GM12878 (cell line): Measurements from ENCODE around the gene SDHAF1. TPM values are rescaled to one million over a fixed set of nuclear protein-coding genes. Genes with fewer than 3 reads are reported as not detected.

Source experiments
- BACH1 ChIP-seq: fragments of 450-650 bp; IDR thresholded peaks from 2 replicates; pipeline ENCODE4 v1.6.1; 2017; ENCODE audit warnings: mild to moderate bottlenecking, borderline replicate concordance
- EGR1 ChIP-seq, 2 experiments: IDR thresholded peaks; 1 replicate in 1 of 2; 2 replicates in 1 of 2; pipeline ENCODE4 v1.6.1; 2011 to 2012; ENCODE audit warnings: low read depth in 2 of 2, low read length in 2 of 2, borderline replicate concordance in 1 of 2, mild to moderate bottlenecking in 1 of 2, moderate library complexity in 1 of 2
- HDGF ChIP-seq: fragments of 450-650 bp; IDR thresholded peaks from 2 replicates; pipeline ENCODE4 v1.6.1; 2016; ENCODE audit warnings: antibody characterized with exemption
- IKZF1 ChIP-seq: fragments of 450-650 bp; conservative IDR thresholded peaks from 2 replicates; pipeline ENCODE4 v1.6.1; 2017; ENCODE audit warnings: antibody characterized with exemption, mild to moderate bottlenecking
- KLF5 ChIP-seq: fragments of 450-650 bp; IDR thresholded peaks from 2 replicates; pipeline ENCODE4 v1.6.1; 2014; ENCODE audit warnings: mild to moderate bottlenecking; ENCODE audit not compliant: partially characterized antibody
- MEF2B ChIP-seq: fragments of 450-650 bp; IDR thresholded peaks from 2 replicates; pipeline ENCODE4 v1.6.1; 2018; ENCODE audit warnings: mild to moderate bottlenecking, moderate library complexity; ENCODE audit not compliant: partially characterized antibody, poor library complexity, severe bottlenecking
- NR2F1 ChIP-seq: fragments of 450-650 bp; conservative IDR thresholded peaks from 2 replicates; pipeline ENCODE4 v1.6.1; 2017; ENCODE audit warnings: mild to moderate bottlenecking
- NRF1 ChIP-seq: conservative IDR thresholded peaks from 2 replicates; pipeline ENCODE4 v1.6.1; 2011; ENCODE audit warnings: mild to moderate bottlenecking, low read depth, low read length, improper control_type of control experiment
- PAX8 ChIP-seq: fragments of 450-650 bp; IDR thresholded peaks from 2 replicates; pipeline ENCODE4 v1.6.1; 2017; ENCODE audit warnings: mild to moderate bottlenecking, moderate library complexity
- POLR2A ChIP-seq: IDR thresholded peaks from 2 replicates; pipeline ENCODE4 v1.6.1; 2011; ENCODE audit warnings: low read depth, mild to moderate bottlenecking, low read length
- POLR2AphosphoS5 ChIP-seq: IDR thresholded peaks from 2 replicates; pipeline ENCODE4 v1.6.1; 2011; ENCODE audit warnings: mild to moderate bottlenecking, low read length, inconsistent platforms
- POU2F2 ChIP-seq: IDR thresholded peaks from 3 replicates; pipeline ENCODE4 v1.6.1; 2011; ENCODE audit warnings: low read depth, mild to moderate bottlenecking, low read length, borderline replicate concordance
- RBBP5 ChIP-seq: fragments of 200-600 bp; sonication (generic); conservative IDR thresholded peaks from 2 replicates; pipeline ENCODE4 v1.6.1; 2016
- SMAD1 ChIP-seq: fragments of 450-650 bp; IDR thresholded peaks from 2 replicates; pipeline ENCODE4 v1.6.1; 2018; ENCODE audit warnings: mild to moderate bottlenecking, low read depth; ENCODE audit not compliant: partially characterized antibody
- SP1 ChIP-seq: IDR thresholded peaks from one replicate; pipeline ENCODE4 v1.6.1; 2011; ENCODE audit warnings: low read depth, low read length
- SPI1 ChIP-seq: IDR thresholded peaks from 2 replicates; pipeline ENCODE4 v1.6.1; 2011; ENCODE audit warnings: low read depth, mild to moderate bottlenecking, low read length, moderate library complexity, borderline replicate concordance; ENCODE audit not compliant: insufficient read depth
- SREBF2 ChIP-seq: IDR thresholded peaks from 2 replicates; pipeline ENCODE4 v1.6.1; 2012; ENCODE audit warnings: mild to moderate bottlenecking, low read length
- TAF1 ChIP-seq: IDR thresholded peaks from 2 replicates; pipeline ENCODE4 v1.6.1; 2011; ENCODE audit warnings: mild to moderate bottlenecking, low read depth, low read length, borderline replicate concordance
- TCF3 ChIP-seq: IDR thresholded peaks from 2 replicates; pipeline ENCODE4 v1.6.1; 2012; ENCODE audit warnings: low read depth, mild to moderate bottlenecking, low read length, borderline replicate concordance; ENCODE audit not compliant: insufficient read depth
- polyA plus RNA-seq, 11 experiments: library from polyadenylated mRNA; depleted of rRNA in 4 of 11; unstranded in 6 of 11; stranded (reverse) in 5 of 11; fragments of >200 nt; fragmentation: Nextera tagmentation in 4 of 11; fragmentation: Illumina TruSeq in 1 of 11; extraction: Ambion mirVana in 4 of 11; extraction: Trizol in 1 of 11; gene quantifications; 1 replicate in 1 of 11; 2 replicates in 10 of 11; pipeline versions ENCODE4 v1.2.1 to v1.2.3, GENCODE V29; 2011 to 2016; ENCODE audit warnings: inconsistent platforms in 2 of 11, missing spikeins in 2 of 11, low read depth in 1 of 11
- total RNA-seq, 4 experiments: library from RNA; depleted of rRNA in 3 of 4; stranded (reverse); fragments of >200 nt in 3 of 4; fragmentation: Illumina TruSeq in 1 of 4; extraction: Trizol in 1 of 4; gene quantifications; 2 replicates each; pipeline versions ENCODE4 v1.2.1 to v1.2.3, GENCODE V29; 2013 to 2021
- TF ChIP-seq, protein P1 (sequence below): fragments of 450-650 bp; IDR thresholded peaks from 2 replicates; pipeline ENCODE4 v1.6.1; 2017; ENCODE audit warnings: borderline replicate concordance
- TF ChIP-seq, protein P2 (sequence below): fragments of 450-650 bp; conservative IDR thresholded peaks from 2 replicates; pipeline ENCODE4 v1.6.1; 2017; ENCODE audit warnings: mild to moderate bottlenecking, moderate library complexity
- TF ChIP-seq, protein P3 (sequence below): fragments of 150-350 bp; IDR thresholded peaks from 2 replicates; pipeline ENCODE4 v1.6.1; 2016; ENCODE audit warnings: low read depth, low read length
- TF ChIP-seq, protein P4 (sequence below): IDR thresholded peaks from 2 replicates; pipeline ENCODE4 v1.6.1; 2012; ENCODE audit warnings: low read depth, low read length, improper control_type of control experiment

SDHAF1 gene
- total and polyA plus RNA-seq, 10 of the 15 experiments (the other 5 are each of a cell fraction or from before 2014, with no cell fraction given), result 0.74 to 45.6 (median 24.4) TPM

DNA sequence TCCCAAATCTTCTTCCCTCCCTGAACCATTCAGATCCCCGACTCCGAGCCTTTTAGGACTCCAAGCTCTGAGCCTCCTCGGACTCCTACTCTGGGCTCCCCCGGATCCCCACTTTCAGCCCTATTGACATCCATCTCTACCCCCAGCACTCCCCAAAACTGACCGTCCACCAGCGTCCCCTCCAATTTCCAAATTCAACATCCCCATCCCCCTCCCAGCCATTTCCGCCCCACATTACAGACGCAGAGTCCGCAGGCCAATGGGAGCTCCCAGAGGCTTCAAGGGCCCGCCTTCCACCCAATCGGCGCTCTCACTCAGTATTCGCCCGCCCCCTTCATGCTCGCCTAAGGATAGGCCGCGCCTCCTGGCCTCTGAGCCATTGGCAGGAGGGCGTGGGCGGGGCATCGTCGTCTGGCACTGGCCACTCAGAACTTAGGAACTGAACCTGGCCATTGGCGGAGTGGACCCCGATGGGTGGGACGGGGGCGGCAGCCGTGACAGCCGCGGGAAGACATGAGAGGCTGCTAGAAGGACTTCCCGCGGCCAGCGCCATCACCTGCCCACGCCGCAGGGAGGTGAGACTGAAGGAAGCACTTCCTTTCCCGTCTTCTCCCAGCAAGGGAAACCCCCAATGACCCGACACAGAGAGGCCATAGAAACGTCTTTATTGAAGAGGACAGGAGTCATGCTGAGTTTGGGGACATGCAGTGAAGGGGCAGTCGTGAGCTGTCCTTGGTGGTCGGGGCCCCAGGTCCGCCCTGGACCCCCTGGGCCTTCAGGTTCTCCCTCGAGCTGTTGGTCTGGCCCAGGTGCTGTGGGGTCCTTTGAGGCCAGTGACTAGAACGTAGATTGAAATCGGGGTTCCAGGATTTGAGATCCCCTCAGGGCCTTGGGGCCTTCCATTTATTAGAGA, 19.3 kb downstream of the SDHAF1 start, which contains the start of gene ALKBH6 (continued):
- peak; percentile 70 for TF ChIP-seq POLR2AphosphoS5
- no peak for TF ChIP-seq NRF1
- no peak; the same call in 1 of the 2 replicates for TF ChIP-seq BACH1
- peak in 1 of 2 experiments; percentile 81; a peak in 2 of 3 replicates for TF ChIP-seq EGR1 (IDR thresholded peaks at IDR 0.05; ENCODE audit: borderline replicate concordance in 1 of 2, low read depth in 2 of 2, low read length in 2 of 2)
- TF ChIP-seq, protein P1, sequence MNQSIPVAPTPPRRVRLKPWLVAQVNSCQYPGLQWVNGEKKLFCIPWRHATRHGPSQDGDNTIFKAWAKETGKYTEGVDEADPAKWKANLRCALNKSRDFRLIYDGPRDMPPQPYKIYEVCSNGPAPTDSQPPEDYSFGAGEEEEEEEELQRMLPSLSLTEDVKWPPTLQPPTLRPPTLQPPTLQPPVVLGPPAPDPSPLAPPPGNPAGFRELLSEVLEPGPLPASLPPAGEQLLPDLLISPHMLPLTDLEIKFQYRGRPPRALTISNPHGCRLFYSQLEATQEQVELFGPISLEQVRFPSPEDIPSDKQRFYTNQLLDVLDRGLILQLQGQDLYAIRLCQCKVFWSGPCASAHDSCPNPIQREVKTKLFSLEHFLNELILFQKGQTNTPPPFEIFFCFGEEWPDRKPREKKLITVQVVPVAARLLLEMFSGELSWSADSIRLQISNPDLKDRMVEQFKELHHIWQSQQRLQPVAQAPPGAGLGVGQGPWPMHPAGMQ, result no peak
- no peak for TF ChIP-seq RBBP5
- TF ChIP-seq SMAD1, result peak; percentile 67
- peak; percentile 84 for TF ChIP-seq KLF5
- TF ChIP-seq NR2F1, result 0 out of 2 replicates have a peak, but pooled peaks have one; percentile 46
- TF ChIP-seq PAX8, result no peak
- peak; percentile 90 for TF ChIP-seq POLR2A
- TF ChIP-seq, protein P2, sequence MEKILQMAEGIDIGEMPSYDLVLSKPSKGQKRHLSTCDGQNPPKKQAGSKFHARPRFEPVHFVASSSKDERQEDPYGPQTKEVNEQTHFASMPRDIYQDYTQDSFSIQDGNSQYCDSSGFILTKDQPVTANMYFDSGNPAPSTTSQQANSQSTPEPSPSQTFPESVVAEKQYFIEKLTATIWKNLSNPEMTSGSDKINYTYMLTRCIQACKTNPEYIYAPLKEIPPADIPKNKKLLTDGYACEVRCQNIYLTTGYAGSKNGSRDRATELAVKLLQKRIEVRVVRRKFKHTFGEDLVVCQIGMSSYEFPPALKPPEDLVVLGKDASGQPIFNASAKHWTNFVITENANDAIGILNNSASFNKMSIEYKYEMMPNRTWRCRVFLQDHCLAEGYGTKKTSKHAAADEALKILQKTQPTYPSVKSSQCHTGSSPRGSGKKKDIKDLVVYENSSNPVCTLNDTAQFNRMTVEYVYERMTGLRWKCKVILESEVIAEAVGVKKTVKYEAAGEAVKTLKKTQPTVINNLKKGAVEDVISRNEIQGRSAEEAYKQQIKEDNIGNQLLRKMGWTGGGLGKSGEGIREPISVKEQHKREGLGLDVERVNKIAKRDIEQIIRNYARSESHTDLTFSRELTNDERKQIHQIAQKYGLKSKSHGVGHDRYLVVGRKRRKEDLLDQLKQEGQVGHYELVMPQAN, result peak; percentile 88
- TF ChIP-seq HDGF, result peak; percentile 98
- TF ChIP-seq SP1, result peak; percentile 92
- peak; percentile 15 for TF ChIP-seq MEF2B
- peak; percentile 39; the same call in 2 of the 3 replicates for TF ChIP-seq POU2F2
- no peak for TF ChIP-seq SREBF2
- peak; percentile 72 for TF ChIP-seq TAF1
- TF ChIP-seq, protein P3, sequence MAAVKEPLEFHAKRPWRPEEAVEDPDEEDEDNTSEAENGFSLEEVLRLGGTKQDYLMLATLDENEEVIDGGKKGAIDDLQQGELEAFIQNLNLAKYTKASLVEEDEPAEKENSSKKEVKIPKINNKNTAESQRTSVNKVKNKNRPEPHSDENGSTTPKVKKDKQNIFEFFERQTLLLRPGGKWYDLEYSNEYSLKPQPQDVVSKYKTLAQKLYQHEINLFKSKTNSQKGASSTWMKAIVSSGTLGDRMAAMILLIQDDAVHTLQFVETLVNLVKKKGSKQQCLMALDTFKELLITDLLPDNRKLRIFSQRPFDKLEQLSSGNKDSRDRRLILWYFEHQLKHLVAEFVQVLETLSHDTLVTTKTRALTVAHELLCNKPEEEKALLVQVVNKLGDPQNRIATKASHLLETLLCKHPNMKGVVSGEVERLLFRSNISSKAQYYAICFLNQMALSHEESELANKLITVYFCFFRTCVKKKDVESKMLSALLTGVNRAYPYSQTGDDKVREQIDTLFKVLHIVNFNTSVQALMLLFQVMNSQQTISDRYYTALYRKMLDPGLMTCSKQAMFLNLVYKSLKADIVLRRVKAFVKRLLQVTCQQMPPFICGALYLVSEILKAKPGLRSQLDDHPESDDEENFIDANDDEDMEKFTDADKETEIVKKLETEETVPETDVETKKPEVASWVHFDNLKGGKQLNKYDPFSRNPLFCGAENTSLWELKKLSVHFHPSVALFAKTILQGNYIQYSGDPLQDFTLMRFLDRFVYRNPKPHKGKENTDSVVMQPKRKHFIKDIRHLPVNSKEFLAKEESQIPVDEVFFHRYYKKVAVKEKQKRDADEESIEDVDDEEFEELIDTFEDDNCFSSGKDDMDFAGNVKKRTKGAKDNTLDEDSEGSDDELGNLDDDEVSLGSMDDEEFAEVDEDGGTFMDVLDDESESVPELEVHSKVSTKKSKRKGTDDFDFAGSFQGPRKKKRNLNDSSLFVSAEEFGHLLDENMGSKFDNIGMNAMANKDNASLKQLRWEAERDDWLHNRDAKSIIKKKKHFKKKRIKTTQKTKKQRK, result peak; percentile 86
- TF ChIP-seq TCF3, result no peak
- TF ChIP-seq, protein P4, sequence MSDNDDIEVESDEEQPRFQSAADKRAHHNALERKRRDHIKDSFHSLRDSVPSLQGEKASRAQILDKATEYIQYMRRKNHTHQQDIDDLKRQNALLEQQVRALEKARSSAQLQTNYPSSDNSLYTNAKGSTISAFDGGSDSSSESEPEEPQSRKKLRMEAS, result peak; percentile 57; the same call in 1 of the 2 replicates
- peak; percentile 26; the same call in 1 of the 2 replicates for TF ChIP-seq SPI1
- TF ChIP-seq IKZF1, result peak; percentile 90
